ENCODE results near the gene LIN37.
"Not testable (repeated sequence)": the region's sequence is repeated elsewhere in the genome, so short reads cannot be mapped to it uniquely, and the experiment has no call there.

LIN37 gene

GRCh38 chr19:35719402-35720162, 28.8 kb upstream of the LIN37 start:
- no peak for DNase-seq (ENCODE audit: low spot score)

GRCh38 chr19:35720163-35720524, 28.2 kb upstream of the LIN37 start:
- no peak for DNase-seq (ENCODE audit: low spot score)

DNA sequence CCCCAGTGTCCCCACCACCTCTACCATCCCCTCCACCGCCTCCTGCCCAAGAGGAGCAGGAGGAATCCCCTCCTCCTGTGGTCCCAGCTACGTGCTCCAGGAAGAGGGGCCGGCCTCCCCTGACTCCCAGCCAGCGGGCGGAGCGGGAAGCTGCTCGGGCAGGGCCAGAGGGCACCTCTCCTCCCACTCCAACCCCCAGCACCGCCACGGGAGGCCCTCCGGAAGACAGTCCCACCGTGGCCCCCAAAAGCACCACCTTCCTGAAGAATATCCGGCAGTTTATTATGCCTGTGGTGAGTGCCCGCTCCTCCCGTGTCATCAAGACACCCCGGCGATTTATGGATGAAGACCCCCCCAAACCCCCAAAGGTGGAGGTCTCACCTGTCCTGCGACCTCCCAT, 27.7 kb upstream of the LIN37 start:
- no peak for DNase-seq (ENCODE audit: low spot score)

GRCh38 chr19:35721374-35721773, 27.0 kb upstream of the LIN37 start:
- DNase-seq (ENCODE audit: low spot score): no peak

- DNase-seq (ENCODE audit: low spot score): no peak
These were observed 25.9 kb upstream of the LIN37 start for GRCh38 chr19:35722461-35722860.

- no peak for DNase-seq (ENCODE audit: low spot score)
These were observed 25.5 kb upstream of the LIN37 start for GRCh38 chr19:35722897-35723296.

- no peak for DNase-seq (ENCODE audit: low spot score)
These were observed 24.7 kb upstream of the LIN37 start for GRCh38 chr19:35723671-35724070.

GRCh38 chr19:35724132-35724531, 24.2 kb upstream of the LIN37 start:
- DNase-seq (ENCODE audit: low spot score): not testable (repeated sequence)

GRCh38 chr19:35724560-35724959, 23.8 kb upstream of the LIN37 start:
- no peak for DNase-seq (ENCODE audit: low spot score)

- no peak for DNase-seq (ENCODE audit: low spot score)
These were observed 23.0 kb upstream of the LIN37 start for GRCh38 chr19:35725216-35725861.

DNA sequence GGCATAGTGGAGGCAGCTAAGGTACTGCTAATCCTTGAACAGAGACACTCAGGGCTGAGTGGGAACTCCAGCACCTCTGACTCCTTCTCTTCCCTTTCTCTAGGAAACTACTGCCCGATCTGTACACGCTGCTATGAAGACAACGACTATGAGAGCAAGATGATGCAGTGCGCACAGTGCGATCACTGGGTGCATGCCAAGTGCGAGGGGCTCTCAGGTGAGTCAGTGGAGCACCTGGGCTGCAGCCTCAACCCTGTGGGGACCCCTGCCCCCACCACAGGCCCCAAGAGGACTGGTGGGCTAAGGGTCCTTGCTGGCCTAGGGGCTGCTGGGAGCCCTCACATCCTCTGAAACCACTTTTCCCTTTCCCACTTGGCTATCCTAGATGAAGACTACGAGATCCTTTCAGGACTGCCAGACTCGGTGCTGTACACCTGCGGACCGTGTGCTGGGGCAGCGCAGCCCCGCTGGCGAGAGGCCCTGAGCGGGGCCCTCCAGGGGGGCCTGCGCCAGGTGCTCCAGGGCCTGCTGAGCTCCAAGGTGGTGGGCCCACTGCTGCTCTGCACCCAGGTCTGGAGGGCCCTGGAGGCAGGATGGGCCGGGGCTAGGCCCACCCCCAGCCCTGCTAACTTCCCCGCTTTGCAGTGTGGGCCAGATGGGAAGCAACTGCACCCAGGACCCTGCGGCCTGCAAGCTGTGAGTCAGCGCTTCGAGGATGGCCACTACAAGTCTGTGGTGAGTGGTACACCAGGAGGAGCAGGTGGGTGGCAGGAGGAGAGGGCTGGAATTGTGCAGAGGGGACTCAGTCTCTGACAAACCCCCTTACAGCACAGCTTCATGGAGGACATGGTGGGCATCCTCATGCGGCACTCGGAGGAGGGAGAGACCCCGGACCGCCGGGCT, 21.1 kb upstream of the LIN37 start:
- no peak for DNase-seq (ENCODE audit: low spot score)

DNA sequence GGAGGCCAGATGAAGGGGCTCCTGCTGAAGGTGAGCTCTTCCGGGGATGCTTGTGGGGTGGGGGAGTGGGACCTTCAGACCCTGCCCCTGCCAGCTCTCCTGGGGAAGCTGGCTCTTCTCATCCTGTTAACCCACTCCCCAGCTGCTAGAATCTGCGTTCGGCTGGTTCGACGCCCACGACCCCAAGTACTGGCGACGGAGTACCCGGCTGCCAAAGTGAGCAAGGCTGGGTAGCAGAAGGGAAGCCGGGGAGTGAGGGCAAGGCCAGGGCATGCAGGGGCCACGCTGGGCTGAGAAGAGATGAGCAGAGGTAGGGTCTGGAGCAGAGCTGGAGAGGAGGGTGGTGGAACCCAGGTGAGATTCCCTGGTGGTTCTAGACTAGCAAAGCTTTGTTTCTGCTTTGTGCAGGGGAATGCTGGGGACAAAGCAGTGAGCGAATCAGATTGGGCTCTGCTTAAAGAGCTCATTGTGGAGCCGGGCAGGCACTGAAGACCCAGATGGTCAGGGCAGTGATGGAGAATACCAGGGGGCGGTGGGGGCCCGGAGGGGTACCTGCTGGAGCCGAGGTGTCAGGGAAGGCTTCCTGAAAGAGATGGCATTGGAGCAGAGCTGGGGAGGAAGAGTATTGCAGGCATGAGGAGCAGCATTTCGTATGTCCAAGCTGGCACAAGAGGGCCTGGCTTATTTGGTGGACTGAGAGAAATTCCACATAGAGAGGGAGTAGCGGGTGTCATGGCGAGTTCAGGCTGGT, 20.2 kb upstream of the LIN37 start:
- no peak for DNase-seq (ENCODE audit: low spot score)

DNA sequence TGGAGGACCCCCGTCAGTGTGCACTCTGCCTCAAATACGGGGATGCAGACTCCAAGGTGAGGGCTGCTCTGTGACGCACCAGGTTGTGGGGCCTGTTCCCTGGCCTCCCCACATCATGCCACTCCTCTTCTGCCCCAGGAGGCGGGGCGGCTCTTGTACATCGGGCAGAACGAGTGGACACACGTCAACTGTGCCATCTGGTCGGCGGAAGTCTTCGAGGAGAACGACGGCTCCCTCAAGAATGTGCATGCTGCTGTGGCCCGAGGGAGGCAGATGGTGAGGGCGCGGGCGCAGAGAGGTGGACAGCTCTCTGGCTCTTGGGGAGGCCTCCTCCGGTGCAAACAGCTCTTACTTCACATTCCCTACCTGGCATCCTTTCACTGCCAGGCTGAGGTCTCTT, 19.4 kb upstream of the LIN37 start:
- DNase-seq (ENCODE audit: low spot score): no peak

DNA sequence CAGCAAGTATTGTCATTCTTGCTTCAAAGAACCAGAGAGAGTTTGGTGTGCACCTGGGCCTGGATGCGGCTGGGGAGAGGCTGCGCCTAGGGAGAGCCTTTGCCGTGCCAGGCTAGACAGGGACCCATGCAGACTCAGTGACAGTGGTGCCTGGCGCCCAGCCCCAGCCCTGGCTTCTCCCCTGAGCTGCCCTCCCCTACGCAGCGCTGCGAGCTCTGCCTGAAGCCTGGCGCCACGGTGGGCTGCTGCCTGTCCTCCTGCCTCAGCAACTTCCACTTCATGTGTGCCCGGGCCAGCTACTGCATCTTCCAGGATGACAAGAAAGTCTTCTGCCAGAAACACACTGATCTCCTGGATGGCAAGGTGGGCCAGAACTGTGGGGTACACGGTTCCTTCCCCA, 18.6 kb upstream of the LIN37 start:
- no peak for DNase-seq (ENCODE audit: low spot score)

- DNase-seq (ENCODE audit: low spot score): no peak
These were observed 18.1 kb upstream of the LIN37 start for GRCh38 chr19:35730326-35730725.

GRCh38 chr19:35731353-35731752, 17.0 kb upstream of the LIN37 start:
- no peak for DNase-seq (ENCODE audit: low spot score)

GRCh38 chr19:35731779-35732405, 16.5 kb upstream of the LIN37 start:
- no peak for DNase-seq (ENCODE audit: low spot score)

GRCh38 chr19:35732540-35733179, 15.7 kb upstream of the LIN37 start:
- DNase-seq (ENCODE audit: low spot score): no peak

GRCh38 chr19:35733180-35734125, 14.9 kb upstream of the LIN37 start:
- DNase-seq (ENCODE audit: low spot score): no peak

DNA sequence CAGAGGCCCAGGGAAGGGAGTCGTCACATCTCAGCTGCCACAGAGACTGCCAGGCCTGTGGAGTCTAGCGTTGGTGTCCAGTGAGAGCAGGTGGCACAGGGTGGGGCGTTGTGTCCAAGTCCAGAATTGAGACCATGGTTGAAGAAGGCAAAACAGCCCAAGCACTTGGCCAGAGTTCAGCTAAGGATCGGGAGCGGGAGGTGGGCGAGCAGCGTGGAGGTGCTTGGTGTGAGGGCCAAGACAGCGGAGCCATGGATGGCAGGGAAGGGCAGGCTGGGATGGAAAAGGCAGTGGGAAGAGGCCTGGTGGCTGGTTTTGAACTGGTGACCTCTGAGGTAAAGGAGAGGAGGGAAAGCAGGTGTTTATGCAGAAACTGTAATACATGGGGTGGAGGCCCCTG, 14.1 kb upstream of the LIN37 start:
- no peak for DNase-seq (ENCODE audit: low spot score)

All from pons (tissue), 1 donor.